HepG2 (cell line): Measurements from ENCODE around the gene MAN1C1.

Source experiments
- BRCA1 ChIP-seq: sonication (generic); formaldehyde crosslinking; IDR thresholded peaks from 2 replicates; pipeline ENCODE4 v1.4.0; 2020; ENCODE audit warnings: missing genetic modification reagents
- CTCF ChIP-seq: sonication (generic); formaldehyde crosslinking; IDR thresholded peaks from 2 replicates; pipeline ENCODE4 v1.5.0; 2020; ENCODE audit warnings: mild to moderate bottlenecking, missing genetic modification reagents, moderate library complexity
- DPF2 ChIP-seq: sonication (generic); formaldehyde crosslinking; IDR thresholded peaks from 2 replicates; pipeline ENCODE4 v1.4.0; 2020; ENCODE audit warnings: mild to moderate bottlenecking, low read depth, missing genetic modification reagents, borderline replicate concordance
- HNRNPUL1 ChIP-seq: fragments of 200-400 bp; formaldehyde crosslinking; IDR thresholded peaks from 2 replicates; pipeline ENCODE4 v1.6.1; 2017; ENCODE audit warnings: low read depth, mild to moderate bottlenecking, low read length, moderate library complexity
- NR1H2 ChIP-seq: sonication (generic); formaldehyde crosslinking; IDR thresholded peaks from 2 replicates; pipeline ENCODE4 v1.8.1; 2022; ENCODE audit warnings: low read depth, missing genetic modification reagents, borderline replicate concordance
- PAXIP1 ChIP-seq: sonication (generic); formaldehyde crosslinking; conservative IDR thresholded peaks from 2 replicates; pipeline ENCODE4 v1.4.0; 2020; ENCODE audit warnings: mild to moderate bottlenecking, missing genetic modification reagents, moderate library complexity
- TCF12 ChIP-seq, 2 experiments: fragments of 450-650 bp in 1 of 2; sonication (generic) in 1 of 2; formaldehyde crosslinking in 1 of 2; IDR thresholded peaks; 2 replicates each; pipeline versions ENCODE4 v1.6.1 to v1.8.0; 2017 to 2022; ENCODE audit warnings: antibody characterized with exemption in 1 of 2, mild to moderate bottlenecking in 1 of 2, missing genetic modification reagents in 1 of 2, moderate library complexity in 1 of 2
- TF ChIP-seq, protein P1 (sequence below): sonication (generic); formaldehyde crosslinking; IDR thresholded peaks from 2 replicates; pipeline ENCODE4 v1.5.0; 2020; ENCODE audit warnings: missing genetic modification reagents

GRCh38 chr1:25715888-25716287, 99.3 kb downstream of the MAN1C1 start:
- TF ChIP-seq HNRNPUL1 = no peak
- no peak for TF ChIP-seq CTCF
- no peak for TF ChIP-seq BRCA1 (CRISPR knock-in tag)
- TF ChIP-seq TCF12 (IDR thresholded peaks at IDR 0.05) = no peak
- TF ChIP-seq TCF12 (CRISPR knock-in tag; IDR thresholded peaks at IDR 0.05) = no peak
- no peak for TF ChIP-seq DPF2 (CRISPR knock-in tag)
- TF ChIP-seq, protein P1, sequence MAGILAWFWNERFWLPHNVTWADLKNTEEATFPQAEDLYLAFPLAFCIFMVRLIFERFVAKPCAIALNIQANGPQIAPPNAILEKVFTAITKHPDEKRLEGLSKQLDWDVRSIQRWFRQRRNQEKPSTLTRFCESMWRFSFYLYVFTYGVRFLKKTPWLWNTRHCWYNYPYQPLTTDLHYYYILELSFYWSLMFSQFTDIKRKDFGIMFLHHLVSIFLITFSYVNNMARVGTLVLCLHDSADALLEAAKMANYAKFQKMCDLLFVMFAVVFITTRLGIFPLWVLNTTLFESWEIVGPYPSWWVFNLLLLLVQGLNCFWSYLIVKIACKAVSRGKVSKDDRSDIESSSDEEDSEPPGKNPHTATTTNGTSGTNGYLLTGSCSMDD (CRISPR knock-in tag) = no peak
- TF ChIP-seq PAXIP1 (CRISPR knock-in tag) = no peak
- TF ChIP-seq NR1H2 = no peak
